Neural progenitor cell (in vitro differentiated cells): ENCODE data around the gene GNG12. TPM values are rescaled to one million over a fixed set of nuclear protein-coding genes. Genes with fewer than 3 reads are reported as not detected.

Experiments
- DNase-seq: peaks from one replicate; pipeline ENCODE4 v3.0.0-alpha.2; 2016; ENCODE audit warnings: low spot score
- H2AFZ ChIP-seq: fragments of 200-600 bp; sonication (generic); replicated peaks from 2 replicates; pipeline ENCODE4 v1.6.1; 2016; ENCODE audit warnings: antibody characterized with exemption
- H3F3A ChIP-seq: fragments of 200-600 bp; sonication (generic); 2 replicates; pipeline ENCODE4 v1.6.1; 2016; ENCODE audit warnings: antibody characterized with exemption, low read depth
- H3K27ac ChIP-seq: fragments of 200-600 bp; sonication (generic); 2 replicates; pipeline ENCODE4 v1.5.1; 2016; ENCODE audit warnings: mild to moderate bottlenecking
- H3K27me3 ChIP-seq: fragments of 200-600 bp; sonication (generic); 2 replicates; pipeline ENCODE4 v1.6.1; 2016; ENCODE audit warnings: mild to moderate bottlenecking, moderate library complexity
- H3K36me3 ChIP-seq: fragments of 200-600 bp; sonication (generic); 2 replicates; pipeline ENCODE4 v1.5.1; 2016
- H3K4me1 ChIP-seq: fragments of 200-600 bp; sonication (generic); 2 replicates; pipeline ENCODE4 v1.6.1; 2016; ENCODE audit warnings: mixed run types
- H3K4me2 ChIP-seq: fragments of 200-600 bp; sonication (generic); 2 replicates; pipeline ENCODE4 v1.6.1; 2016
- H3K4me3 ChIP-seq: fragments of 200-600 bp; sonication (generic); 2 replicates; pipeline ENCODE4 v1.5.1; 2016
- H3K79me2 ChIP-seq: fragments of 200-600 bp; sonication (generic); 2 replicates; pipeline ENCODE4 v1.6.1; 2016; ENCODE audit warnings: low read depth
- H3K9ac ChIP-seq: fragments of 200-600 bp; sonication (generic); 2 replicates; pipeline ENCODE4 v1.6.1; 2016
- H3K9me3 ChIP-seq: fragments of 200-600 bp; sonication (generic); 2 replicates; pipeline ENCODE4 v1.5.1; 2016; ENCODE audit warnings: low read depth
- H4K20me1 ChIP-seq: fragments of 200-600 bp; sonication (generic); 2 replicates; pipeline ENCODE4 v1.6.1; 2016; ENCODE audit warnings: low read depth
- H3K27ac Mint-ChIP-seq: 3 replicates; pipeline ENCODE4 v1.8.0; 2021; ENCODE audit warnings: mixed read lengths
- H3K27me3 Mint-ChIP-seq: 2 replicates; pipeline ENCODE4 v1.8.0; 2022; ENCODE audit warnings: low read depth, mild to moderate bottlenecking, inconsistent platforms, moderate library complexity, mixed read lengths; ENCODE audit not compliant: insufficient read depth
- H3K36me3 Mint-ChIP-seq: 3 replicates; pipeline ENCODE4 v1.8.0; 2021; ENCODE audit warnings: mixed read lengths
- H3K4me1 Mint-ChIP-seq: 3 replicates; pipeline ENCODE4 v1.8.0; 2021; ENCODE audit warnings: mixed read lengths
- H3K4me3 Mint-ChIP-seq: 3 replicates; pipeline ENCODE4 v1.8.0; 2021; ENCODE audit warnings: mild to moderate bottlenecking, moderate library complexity, mixed read lengths
- H3K9me3 Mint-ChIP-seq: 3 replicates; pipeline ENCODE4 v1.8.0; 2020; ENCODE audit warnings: mixed read lengths
- CTCF ChIP-seq: fragments of 200-600 bp; sonication (generic); IDR thresholded peaks from 2 replicates; pipeline ENCODE4 v1.5.1; 2017; ENCODE audit warnings: antibody characterized with exemption, mild to moderate bottlenecking
- EZH2 ChIP-seq: fragments of 200-600 bp; sonication (generic); IDR thresholded peaks from 2 replicates; pipeline ENCODE4 v1.6.1; 2017; ENCODE audit warnings: antibody characterized with exemption, mild to moderate bottlenecking, moderate library complexity
- EZH2phosphoT487 ChIP-seq: fragments of 200-600 bp; sonication (generic); IDR thresholded peaks from 2 replicates; pipeline ENCODE4 v1.6.1; 2017; ENCODE audit warnings: antibody characterized with exemption
- total RNA-seq: library from RNA; depleted of rRNA; stranded (reverse); fragments of >200 nt; gene quantifications from 2 replicates; pipeline ENCODE4 v1.2.3, GENCODE V29; 2015; ENCODE audit warnings: low replicate concordance

The GNG12 gene
- total RNA-seq, 1 donor from 2014 or later = 44.5 TPM

- H3K9me3 ChIP-seq = no peaks in the 10 kb centered on the region
- H2AFZ ChIP-seq = no peak overlapping the region
- no peaks in the 10 kb centered on the region for H3K79me2 ChIP-seq
- no peak overlapping the region for H3K9ac ChIP-seq
- no peak overlapping the region for H3K4me3 ChIP-seq
- peaks cover 6% of the 10 kb centered on the region for H3K4me1 ChIP-seq
- no peak overlapping the region for H3K27ac ChIP-seq
- Mint-ChIP-seq H3K36me3 (peaks cover 5% of the 10 kb centered on the region), H3K4me1 (peaks cover 9% of the 10 kb centered on the region), H3K27ac (no peak overlapping the region), H3K27me3 (peaks cover 4% of the 10 kb centered on the region), H3K4me3 (no peak overlapping the region), H3K9me3 (no peaks in the 10 kb centered on the region)
- H3K36me3 ChIP-seq = no peaks in the 10 kb centered on the region
- no peaks in the 10 kb centered on the region for H3K27me3 ChIP-seq
- H3F3A ChIP-seq = no peaks in the 10 kb centered on the region
- H3K4me2 ChIP-seq = no peak overlapping the region
- no peaks in the 10 kb centered on the region for H4K20me1 ChIP-seq
- DNase-seq = no peak
- TF ChIP-seq EZH2phosphoT487 (no peak), CTCF (no peak), EZH2 (no peak)
Observed at GRCh38 chr1:67759066-67759465, 74.2 kb downstream of the GNG12 start.

- H3K4me3 Mint-ChIP-seq = no peak overlapping the region
- peaks cover under 1% of the 10 kb centered on the region for H3F3A ChIP-seq
Observed at GRCh38 chr1:67755619-67756018, 77.6 kb downstream of the GNG12 start.

GRCh38 chr1:67755160-67755559 is 78.1 kb downstream of the GNG12 start:
- Mint-ChIP-seq H3K4me3 (no peak overlapping the region), H3K4me1 (peaks cover 33% of the 10 kb centered on the region), H3K36me3 (peaks cover 5% of the 10 kb centered on the region), H3K27ac (no peak overlapping the region), H3K27me3 (peaks cover 5% of the 10 kb centered on the region), H3K9me3 (no peaks in the 10 kb centered on the region)
- no peak overlapping the region for H3K27ac ChIP-seq
- H3K4me2 ChIP-seq = no peak overlapping the region
- H2AFZ ChIP-seq = no peak overlapping the region
- H3F3A ChIP-seq = peaks cover 5% of the 10 kb centered on the region
- H3K9ac ChIP-seq = no peak overlapping the region
- no peak for DNase-seq
- H3K36me3 ChIP-seq = no peaks in the 10 kb centered on the region
- no peaks in the 10 kb centered on the region for H4K20me1 ChIP-seq
- H3K79me2 ChIP-seq = no peaks in the 10 kb centered on the region
- H3K4me3 ChIP-seq = no peak overlapping the region
- peaks cover 31% of the 10 kb centered on the region for H3K4me1 ChIP-seq
- TF ChIP-seq EZH2phosphoT487 = no peak
- no peak for TF ChIP-seq CTCF
- TF ChIP-seq EZH2 = no peak
- no peaks in the 10 kb centered on the region for H3K27me3 ChIP-seq
- H3K9me3 ChIP-seq = no peaks in the 10 kb centered on the region

More at GRCh38 chr1:67755619-67756018, 77.6 kb downstream of the GNG12 start:
- no peaks in the 10 kb centered on the region for H3K36me3 ChIP-seq
- no peaks in the 10 kb centered on the region for H4K20me1 ChIP-seq
- Mint-ChIP-seq H3K9me3 (no peaks in the 10 kb centered on the region), H3K4me1 (peaks cover 29% of the 10 kb centered on the region), H3K27me3 (peaks cover 5% of the 10 kb centered on the region), H3K27ac (no peak overlapping the region), H3K36me3 (peaks cover 5% of the 10 kb centered on the region)
- H2AFZ ChIP-seq = no peak overlapping the region
- H3K27me3 ChIP-seq = no peaks in the 10 kb centered on the region
- no peak overlapping the region for H3K4me2 ChIP-seq
- H3K79me2 ChIP-seq = no peaks in the 10 kb centered on the region
- H3K4me3 ChIP-seq = no peak overlapping the region
- H3K9me3 ChIP-seq = no peaks in the 10 kb centered on the region
- H3K27ac ChIP-seq = no peak overlapping the region
- peaks cover 26% of the 10 kb centered on the region for H3K4me1 ChIP-seq
- no peak for DNase-seq
- no peak overlapping the region for H3K9ac ChIP-seq
- TF ChIP-seq EZH2 = no peak
- no peak for TF ChIP-seq EZH2phosphoT487
- TF ChIP-seq CTCF = no peak
